Stimulated activated CD8-positive, alpha-beta memory T cell treated with anti-CD3 and anti-CD28 coated beads, Interleukin-4, amount 100 ng/mL, for 1 hour (primary cell): ENCODE measurements around the gene IGFBP3.

Experiments
- DNase-seq, 2 donors: peaks; one replicate each; pipeline ENCODE4 v3.0.0-alpha.2; 2020; ENCODE audit warnings: low read depth in 2 of 2, low spot score in 1 of 2

The IGFBP3 gene

DNA sequence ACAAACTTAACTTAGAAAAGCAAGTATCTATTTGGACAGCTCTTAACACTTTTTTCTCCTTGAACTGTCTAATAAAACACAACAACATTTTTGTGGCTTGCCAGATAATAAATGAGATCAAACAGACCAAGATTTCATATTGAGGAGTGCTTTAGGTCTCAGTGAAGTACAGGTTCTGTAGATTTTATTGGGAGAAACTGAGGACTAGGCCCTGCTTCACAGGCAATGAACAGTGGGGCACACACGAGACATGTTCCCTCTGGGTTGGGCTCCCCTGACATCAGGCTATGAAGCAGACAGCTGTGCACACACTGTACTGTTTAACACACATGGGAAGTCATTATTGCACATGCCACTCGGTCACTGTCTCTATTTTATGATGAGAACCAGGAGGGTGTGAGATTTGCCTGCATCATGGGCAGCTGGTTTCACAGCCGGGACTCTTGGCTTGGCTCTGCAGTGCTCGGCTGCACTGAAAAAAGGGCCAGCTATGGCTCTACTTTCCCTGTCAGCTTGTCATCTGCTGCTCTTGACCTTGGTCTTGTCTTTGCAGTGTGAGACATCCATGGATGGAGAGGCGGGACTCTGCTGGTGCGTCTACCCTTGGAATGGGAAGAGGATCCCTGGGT lies 28.6 kb downstream of the IGFBP3 start:
- DNase-seq, result no peak

DNA sequence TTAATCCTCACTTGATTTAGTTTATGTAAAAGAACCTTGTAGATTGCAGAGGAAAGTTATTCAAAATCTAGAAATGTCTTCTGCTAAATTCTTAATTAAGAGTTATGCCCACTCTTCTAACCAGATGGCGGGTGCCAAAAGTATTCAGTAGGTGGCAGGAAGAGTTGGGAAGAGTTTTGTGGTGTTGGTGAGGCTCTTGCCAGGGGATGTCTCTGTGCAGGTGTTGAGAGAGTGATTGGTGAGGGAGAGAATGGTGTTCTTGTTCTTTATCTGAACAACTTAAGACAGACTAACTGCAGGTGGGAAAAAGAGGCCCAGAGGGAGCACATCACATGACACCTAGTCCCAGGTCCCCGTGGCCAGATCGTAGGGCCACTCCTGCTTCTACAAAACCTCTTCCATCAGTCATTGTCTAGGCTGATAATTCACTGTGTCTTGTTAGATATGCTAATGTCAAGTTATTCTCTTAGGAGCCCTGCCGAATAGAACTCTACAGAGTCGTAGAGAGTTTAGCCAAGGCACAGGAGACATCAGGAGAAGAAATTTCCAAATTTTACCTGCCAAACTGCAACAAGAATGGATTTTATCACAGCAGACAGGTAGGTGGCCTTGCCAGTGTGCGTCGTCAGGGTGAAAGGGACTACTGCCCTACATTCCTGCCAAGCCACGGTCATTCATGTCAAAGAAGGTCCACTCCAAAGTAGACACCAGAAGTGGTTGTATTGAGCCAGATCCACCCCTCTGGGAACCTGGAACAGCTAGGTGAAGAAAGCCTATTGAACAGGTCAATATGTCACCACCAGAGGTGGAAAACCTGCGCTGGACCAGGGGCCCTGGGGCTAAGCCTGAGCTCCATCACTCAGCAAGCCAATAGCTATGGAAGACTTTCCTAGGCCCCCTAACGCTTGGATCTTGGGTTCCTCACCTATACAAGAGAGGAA lies 29.3 kb downstream of the IGFBP3 start:
- no peak for DNase-seq

DNA sequence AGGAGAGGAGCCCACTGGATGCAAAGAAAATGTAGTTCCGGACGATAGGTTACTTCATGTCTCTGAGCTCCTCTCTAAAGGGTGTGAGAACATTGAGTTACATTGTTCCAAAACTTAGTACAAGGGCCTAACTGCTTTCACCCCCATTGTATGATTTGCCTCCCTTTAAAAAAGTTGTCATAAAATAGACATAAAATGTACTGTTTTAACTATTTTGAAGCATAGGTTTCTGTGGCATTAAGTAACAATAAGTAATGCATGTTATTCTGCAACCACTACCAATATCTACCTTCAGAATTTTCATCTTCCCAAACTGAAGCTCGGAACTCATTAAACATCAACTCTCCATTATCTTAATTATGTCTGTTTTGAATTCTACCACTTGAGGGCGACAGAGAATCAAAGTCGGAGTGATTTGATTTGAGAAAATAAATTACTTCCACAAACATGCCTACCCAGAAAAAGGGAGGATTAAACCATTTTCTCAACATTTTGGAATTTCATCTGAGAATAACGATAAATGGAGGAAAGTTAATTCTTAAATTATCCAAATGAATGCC lies 30.1 kb downstream of the IGFBP3 start:
- no peak for DNase-seq

DNA sequence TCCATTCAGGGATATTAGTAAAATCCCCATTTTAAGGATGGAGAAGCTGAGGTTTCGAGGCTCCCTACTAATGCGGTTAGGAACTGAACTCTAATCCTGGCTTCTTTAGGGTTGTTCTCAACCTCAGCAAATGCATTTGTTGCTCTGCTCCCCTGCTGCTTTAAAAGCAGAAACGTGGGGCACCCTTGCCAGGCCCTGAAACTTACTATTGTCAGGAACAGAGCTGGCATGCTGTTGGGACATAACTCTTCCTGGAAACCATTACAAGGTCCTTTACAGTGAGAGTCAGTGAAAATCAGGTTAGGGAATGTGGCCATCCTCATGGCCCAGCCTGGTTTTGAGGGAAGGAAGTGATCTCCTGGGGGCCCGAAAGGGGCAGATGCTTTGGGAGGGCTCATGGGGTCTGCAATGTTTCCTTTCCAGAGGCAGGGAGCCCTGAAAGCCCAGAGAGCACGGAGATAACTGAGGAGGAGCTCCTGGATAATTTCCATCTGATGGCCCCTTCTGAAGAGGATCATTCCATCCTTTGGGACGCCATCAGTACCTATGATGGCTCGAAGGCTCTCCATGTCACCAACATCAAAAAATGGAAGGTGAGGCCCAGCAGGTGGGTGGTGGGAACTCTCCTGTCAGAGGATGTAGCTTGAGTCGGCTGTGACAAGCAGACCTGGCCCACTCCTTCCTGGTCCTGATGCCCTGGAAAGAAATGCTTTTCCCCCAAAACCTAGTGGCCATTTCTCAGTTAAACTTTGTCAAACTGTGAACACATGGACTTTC lies 30.8 kb downstream of the IGFBP3 start:
- no peak for DNase-seq

DNA sequence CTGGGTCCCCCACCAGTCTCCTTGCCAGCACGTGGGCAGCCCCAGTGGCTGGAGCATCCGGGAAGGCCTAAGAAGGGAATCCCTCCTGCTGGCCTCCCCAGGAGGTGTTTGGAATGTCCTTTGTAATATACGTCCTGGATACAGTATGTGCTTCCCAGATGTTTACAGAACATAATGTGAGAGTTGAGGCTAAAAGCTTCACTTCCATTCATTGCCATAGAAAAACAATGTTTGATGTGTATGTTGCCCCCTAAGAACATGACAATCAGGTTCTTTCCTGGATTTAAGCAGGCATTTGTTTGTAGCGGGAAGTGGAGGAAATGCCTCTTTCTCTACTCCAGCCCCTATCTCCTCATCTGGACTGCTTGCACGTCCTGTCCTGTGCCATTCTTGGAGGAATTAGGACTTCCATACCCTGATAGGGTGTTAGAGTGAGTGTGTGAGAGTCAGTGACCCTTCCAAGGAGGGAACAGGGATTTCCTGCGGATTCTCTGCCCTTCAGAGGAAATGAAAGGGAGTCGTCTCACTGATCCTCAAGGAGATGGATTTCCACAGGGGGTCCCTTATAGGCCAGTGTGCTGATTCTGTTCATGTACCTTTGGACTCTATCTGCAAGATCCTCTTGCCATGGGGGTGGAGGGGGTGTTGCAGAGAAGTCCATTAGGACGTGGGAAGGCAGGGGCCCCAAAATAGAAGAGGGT lies 31.6 kb downstream of the IGFBP3 start:
- DNase-seq, result no peak

DNA sequence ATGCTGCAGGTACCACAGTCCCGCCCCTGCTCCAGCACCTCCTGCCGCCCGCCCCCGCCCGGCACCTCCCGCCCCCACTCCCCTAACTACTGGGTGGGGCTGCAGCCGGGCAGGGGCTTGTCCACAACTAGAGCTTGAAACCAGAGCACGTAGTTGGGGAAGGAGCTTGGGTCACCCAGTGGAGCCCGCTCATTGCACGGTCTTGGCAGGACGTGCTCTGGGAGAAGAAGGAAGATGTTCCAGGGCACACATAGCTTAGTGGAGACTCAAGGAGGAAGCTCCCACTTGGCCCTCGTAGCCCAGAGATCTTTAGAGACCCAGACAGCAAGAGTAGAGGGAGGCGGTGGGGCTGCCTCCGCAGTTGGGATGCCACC lies 32.1 kb downstream of the IGFBP3 start:
- DNase-seq, result no peak

DNA sequence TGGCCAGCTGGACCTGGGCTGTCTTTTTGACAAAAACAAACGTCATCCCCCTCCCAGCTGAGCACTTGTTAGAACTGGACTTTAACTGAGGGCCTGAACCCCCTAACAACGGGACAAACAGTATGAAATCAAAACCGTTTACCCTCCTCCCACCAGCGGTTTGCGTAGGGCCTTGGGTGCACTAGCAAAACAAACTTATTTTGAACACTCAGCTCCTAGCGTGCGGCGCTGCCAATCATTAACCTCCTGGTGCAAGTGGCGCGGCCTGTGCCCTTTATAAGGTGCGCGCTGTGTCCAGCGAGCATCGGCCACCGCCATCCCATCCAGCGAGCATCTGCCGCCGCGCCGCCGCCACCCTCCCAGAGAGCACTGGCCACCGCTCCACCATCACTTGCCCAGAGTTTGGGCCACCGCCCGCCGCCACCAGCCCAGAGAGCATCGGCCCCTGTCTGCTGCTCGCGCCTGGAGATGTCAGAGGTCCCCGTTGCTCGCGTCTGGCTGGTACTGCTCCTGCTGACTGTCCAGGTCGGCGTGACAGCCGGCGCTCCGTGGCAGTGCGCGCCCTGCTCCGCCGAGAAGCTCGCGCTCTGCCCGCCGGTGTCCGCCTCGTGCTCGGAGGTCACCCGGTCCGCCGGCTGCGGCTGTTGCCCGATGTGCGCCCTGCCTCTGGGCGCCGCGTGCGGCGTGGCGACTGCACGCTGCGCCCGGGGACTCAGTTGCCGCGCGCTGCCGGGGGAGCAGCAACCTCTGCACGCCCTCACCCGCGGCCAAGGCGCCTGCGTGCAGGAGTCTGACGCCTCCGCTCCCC lies 32.7 kb downstream of the IGFBP3 start, which contains the start of gene IGFBP1:
IGFBP1 (plus strand) TSS at position 304 of the 808 bp plus-strand sequence; CDS start at position 469, 165 bp downstream.
- DNase-seq, result no peak

DNA sequence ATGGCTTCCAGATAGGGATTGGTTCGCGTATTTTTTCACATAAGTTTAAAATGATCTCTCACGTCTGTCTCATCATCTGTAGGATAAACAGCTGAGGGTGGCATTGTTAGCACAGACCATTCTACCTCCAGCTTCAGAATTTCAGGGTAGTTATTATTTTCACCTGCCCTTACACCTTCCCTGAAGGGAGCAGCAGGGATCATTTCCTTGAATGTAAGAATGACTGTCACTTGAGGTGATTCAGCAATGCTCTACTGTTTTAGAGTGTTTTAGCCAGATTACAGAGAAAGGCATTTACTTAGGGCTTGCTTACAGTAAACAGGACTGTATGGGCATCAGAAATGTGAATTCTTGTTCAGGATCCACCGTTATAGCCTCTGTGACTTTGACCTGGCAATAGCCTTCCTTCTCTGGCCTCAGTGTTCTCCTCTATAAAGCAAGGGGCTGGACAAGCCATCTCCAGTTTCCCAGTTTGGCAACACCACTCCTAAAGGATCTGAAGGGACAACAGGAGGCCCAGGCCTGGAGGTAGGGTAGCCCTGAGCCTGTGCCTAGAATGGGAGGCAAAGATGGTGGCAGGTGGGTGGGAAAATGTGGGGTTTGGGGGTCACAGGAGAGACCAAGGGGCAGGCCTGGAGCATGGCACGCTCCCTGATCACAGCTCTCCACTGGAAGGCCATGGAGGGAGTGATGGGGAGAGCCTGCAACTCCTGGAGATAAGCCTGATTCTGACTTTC lies 34.0 kb downstream of the IGFBP3 start:
- DNase-seq, result no peak

DNA sequence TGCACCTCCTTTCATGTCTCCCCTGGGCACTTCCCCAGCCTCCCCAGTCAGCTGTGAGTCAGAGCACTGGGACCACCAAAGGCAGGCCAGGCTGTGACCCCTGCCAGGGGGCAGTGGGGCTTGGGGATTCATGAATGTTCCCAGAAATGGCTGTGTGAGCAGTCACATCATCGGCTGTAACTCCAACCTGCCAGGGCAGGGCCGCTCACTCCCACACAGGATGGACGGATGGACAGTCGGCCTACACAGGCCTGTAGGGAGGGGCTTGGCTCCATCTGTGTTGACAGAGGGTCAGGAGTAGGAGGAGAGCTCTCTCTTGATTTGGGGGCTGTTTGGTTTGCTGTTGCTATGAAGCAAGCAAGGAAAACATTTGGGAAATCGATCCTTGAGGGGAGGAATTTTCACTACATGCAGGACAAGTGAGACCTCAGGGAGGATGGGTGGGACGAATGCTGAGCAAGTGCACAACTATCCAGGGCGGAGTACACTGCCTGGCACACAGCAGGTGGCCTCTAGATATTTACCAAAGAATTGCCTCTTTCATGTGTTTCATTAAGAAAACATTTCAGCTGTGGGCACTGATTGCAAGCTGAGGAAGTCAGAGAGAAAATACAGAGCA lies 35.7 kb downstream of the IGFBP3 start:
- no peak for DNase-seq

DNA sequence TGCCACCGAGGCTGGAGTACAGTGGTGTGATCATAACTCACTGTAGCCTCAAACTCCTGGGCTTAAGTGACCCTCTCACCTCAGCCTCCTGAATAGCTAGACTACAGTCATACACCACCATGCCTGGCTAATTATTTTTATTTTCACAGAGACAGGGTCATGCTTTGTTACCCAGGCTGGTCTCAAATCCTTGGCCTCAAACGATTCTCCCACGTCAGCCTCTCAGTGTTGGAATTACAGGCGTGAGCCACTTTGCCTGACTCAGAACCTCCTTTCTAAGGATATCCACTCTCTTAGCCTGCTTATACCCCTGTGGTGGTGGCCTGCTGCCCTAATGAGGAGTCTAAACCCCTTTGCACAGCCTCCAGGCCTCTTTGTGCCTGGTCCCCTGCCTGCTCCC lies 36.9 kb downstream of the IGFBP3 start:
- DNase-seq, result no peak

DNA sequence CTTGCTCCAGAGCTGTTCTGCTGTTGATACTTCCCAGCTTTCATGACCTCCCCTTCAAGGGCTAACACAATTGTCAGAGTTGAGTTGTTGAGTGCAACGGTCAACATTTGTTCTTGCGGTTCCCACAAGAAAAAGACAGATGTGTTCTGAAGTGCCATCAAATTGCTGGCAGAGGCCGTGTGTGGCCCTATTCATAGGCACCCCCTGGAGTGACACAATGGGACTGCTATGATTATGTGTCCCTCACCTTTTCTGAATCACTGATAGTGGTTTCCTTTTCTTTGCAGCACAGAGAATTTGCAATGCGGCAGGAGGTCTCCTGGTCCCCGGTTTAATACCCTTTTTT lies 38.6 kb downstream of the IGFBP3 start:
- no peak for DNase-seq

DNA sequence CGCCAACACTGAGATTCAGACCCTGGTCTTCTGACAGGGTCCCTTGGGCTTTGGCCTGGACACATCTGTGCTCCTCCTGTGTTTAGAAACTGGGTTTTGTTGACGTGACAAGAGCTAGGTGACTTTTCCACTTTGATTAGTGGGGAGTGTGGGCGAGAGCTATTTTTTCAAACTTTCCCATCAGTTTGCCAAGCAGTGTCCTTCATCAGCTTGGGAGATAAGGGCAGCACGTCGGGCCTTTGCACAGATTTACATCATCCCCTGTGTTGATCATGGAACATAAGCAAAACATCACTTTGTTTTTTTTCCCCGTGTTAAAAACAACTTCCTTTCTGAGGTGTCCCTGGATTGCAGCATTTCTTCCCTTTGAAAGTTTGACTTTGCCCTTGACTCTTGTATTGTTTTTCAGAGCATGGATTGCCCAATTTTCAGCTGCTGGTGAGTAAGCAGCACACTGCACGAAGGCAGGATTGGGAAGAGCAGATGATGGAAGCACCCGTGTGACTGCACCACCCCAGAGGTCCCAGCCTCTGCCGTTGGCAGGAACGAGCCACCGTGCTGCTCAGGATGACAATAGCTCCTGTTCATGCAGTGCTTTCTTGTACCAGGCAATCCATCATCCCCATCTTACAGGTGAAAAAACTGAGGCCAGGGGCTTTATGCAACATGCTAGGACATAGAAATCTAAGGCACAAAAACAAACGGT lies 39.2 kb downstream of the IGFBP3 start:
- no peak for DNase-seq

DNA sequence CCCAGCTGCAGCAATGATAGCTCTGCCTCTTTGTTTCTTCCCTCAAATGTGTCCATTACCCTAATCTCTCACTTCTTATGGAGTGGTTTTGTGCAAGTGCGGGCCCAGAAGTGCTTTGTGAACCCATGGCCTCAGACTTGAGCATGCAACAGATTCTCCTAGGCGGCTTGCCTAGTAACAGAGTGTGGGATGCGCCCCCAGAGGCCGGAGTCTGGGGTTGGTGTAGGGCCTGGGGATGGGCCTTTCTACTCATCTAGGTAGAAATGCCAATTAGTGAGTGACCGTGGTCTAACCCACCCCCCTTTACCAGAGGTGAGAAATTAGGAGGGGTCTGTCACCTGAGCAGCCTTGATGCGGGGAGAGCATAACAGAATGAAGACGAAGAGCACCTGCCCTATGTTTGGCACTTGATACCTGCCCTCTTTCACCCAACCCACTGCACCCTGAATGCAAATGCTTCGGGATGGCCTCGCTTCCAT lies 39.8 kb downstream of the IGFBP3 start:
- no peak for DNase-seq

DNA sequence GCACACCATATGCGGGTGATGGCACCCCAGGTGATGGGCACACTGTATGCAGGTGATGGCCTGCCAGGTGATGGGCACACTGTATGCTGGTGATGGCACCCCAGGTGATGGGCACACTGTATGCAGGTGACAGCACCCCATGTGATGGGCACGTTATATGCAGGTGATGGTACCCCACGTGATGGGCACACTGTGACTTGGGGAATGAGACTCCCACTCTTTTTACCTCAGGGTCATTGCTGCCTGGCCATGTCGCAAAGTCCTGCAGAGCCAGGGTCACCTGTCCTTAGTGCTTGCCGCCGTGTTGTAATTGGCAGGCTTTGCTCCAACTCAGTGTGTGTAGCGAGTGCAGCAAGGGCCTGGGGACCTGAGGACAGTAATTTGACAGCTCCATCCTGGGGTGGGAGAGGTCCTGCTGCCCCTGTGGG lies 40.6 kb downstream of the IGFBP3 start:
- no peak for DNase-seq

DNA sequence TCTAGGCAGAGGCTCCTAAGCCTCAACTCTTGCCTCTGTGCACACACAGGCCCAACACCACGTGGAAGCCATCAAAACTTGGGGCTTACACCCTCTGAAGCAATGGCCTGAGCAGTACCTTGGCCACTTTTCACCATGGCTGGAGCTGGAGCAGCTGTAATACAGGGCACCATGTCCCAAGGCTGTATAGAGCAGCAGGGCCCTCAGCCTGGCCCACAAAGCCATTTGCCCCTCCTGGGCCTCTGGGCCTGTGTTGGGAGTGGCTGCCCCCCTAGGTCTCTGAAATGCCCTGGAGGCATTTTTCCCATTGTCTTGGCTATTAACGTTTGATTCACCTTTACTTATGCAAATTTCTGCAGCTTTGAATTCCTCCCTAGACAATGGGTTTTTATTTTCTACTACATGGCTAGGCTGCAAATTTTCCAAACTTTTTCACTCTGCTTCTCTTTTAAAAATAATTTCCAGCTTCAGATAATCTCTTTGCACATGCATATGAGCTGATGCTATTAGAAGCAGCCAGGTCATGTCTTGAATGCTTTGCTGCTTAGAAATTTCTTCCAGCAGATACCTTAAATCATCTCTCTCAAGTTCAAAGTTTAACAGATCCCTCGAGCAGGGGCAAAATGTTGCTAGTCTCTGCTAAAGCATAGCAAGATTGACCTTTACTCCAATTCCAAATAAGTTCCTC lies 42.5 kb downstream of the IGFBP3 start:
- DNase-seq, result no peak

DNA sequence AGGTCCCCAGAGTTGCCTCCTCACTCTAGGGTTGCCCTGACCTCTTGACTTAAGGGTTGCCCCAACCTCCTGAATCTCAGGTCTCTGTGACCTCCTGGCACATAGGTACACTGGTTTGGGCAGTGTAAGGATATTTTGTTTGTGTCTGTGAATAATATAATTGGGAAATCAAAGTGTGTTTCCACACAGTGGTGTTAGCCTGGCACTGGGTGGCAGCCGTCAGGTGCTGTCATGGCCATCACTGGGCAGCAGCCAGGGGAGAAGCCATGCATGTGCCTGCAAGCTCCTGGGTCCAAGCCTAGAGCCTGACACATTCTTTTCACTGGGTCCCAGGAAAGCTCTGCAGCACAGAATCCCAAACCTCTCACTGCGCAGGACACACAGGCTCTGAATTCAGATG lies 44.6 kb downstream of the IGFBP3 start:
- DNase-seq, result no peak

DNA sequence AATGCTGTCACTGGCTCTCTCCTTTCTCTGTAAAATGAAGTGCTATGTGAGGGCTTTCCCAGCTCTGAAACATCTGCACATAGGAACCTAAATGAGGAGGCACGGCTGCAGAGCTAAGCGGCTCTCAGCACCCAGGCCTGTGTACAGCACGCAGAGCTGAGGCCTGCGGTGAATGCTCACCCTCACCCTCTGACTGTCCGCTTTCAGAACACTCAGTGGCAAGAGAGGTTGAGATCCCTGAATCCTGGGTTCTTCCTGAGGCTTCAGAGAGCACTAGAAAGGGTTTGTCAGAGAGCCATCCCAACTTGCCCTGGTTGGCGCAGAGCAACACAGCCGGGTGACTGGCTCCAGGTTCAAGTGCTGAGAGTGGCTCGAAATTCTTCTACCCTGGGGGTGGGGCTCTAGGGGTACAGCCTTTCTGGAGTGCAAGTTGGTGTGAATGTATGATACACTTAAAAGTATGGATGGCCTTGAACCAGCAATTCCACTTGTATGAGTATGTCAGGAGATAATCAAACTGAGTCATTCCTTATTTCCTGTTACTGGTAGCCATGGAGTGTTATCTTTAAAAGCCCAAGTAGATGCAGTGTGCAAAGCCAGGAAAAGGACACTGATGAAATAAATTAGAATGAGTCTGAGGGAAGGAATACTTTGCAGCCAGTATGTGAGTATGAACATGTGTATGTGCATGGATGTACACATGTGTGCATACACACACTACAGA lies 46.5 kb downstream of the IGFBP3 start:
- no peak for DNase-seq
